GM12864 (cell line): ENCODE measurements around the gene PCSK7.
A peak's percentile ranks its signal among the peaks of the same experiment; 100 is the strongest.

Source experiments
- DNase-seq: peaks from one replicate; pipeline ENCODE4 v3.0.0-alpha.2; 2011; ENCODE audit warnings: low read depth
- H3K4me3 ChIP-seq: 2 replicates; pipeline ENCODE4 v1.5.1; 2011; ENCODE audit warnings: mild to moderate bottlenecking, low read depth, low read length, control low read depth
- CTCF ChIP-seq: IDR thresholded peaks from 2 replicates; pipeline ENCODE4 v1.5.1; 2011; ENCODE audit warnings: low read depth, mild to moderate bottlenecking, moderate library complexity, low read length, control low read depth, inconsistent platforms; ENCODE audit errors: missing control alignments

PCSK7 gene

GRCh38 chr11:117198613-117199012, 33.3 kb downstream of the PCSK7 start:
- TF ChIP-seq CTCF, result no peak
- DNase-seq, result no peak
- H3K4me3 ChIP-seq, result no peak overlapping the region

- H3K4me3 ChIP-seq, result no peak overlapping the region
- peak; percentile 31 for TF ChIP-seq CTCF
- no peak for DNase-seq
Observed at GRCh38 chr11:117197516-117198456, 34.1 kb downstream of the PCSK7 start.

- DNase-seq, result no peak
- H3K4me3 ChIP-seq, result no peak overlapping the region
- TF ChIP-seq CTCF, result no peak
Observed at GRCh38 chr11:117197006-117197405, 34.9 kb downstream of the PCSK7 start.

GRCh38 chr11:117195761-117196160, 36.1 kb downstream of the PCSK7 start:
- no peak for DNase-seq
- TF ChIP-seq CTCF, result no peak
- no peak overlapping the region for H3K4me3 ChIP-seq

- DNase-seq, result no peak
- H3K4me3 ChIP-seq, result no peak overlapping the region
- no peak for TF ChIP-seq CTCF
Observed at GRCh38 chr11:117195258-117195657, 36.6 kb downstream of the PCSK7 start.

- TF ChIP-seq CTCF, result no peak
- DNase-seq, result no peak
- H3K4me3 ChIP-seq, result no peak overlapping the region
Observed at GRCh38 chr11:117194267-117194666, 37.6 kb downstream of the PCSK7 start.
